Measurements from ENCODE around the gene TRIM7. TPM values are rescaled to one million over a fixed set of nuclear protein-coding genes. Genes with fewer than 3 reads are reported as not detected.

TRIM7 gene
- polyA plus RNA-seq, 1 donor (not counting 4 experiments of a cell fraction or from before 2014, with no cell fraction given) = 27.6 TPM

DNA sequence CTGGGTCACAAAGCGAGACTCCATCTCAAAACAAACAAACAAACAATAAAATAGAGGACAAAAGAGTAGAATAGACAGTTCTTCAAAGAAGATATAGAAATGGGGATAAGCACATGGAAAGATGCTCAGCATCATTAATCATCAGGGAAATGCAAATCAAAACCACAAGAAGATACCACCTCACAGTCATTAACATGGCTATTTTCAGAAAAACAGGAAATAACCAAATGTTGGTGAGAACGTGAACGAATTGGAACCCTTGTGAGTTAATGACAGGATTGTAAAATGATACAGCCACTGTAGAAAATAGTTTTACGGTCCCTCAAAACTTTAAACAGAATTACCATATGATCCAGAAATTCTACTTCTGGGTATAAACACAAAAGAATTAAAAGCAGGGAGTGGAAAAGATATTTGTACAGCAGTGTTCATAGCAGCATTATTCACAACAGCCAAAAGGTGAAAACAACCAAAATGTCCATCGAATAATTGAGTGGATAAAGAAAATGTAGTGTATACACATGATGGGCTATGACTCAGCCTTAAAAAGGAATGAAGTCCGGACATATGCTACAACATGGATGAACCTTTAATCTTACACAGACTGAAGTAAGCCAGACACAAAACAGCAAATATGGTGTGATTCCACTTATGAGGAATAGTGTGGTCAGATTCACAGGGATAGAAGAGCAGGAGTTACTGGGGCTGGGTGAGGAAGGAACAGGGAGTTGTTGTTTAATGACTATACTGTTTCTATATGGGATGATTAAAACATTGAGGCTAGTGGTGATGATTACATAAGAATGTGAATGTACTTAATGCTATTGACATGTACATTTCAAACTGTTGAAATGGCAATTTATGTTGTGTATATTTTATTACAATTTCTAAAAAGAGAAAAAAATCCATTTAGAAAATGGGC, 37.9 kb downstream of the TRIM7 start:
- no peak for FAIRE-seq
- no peaks in the 10 kb centered on the region for H3K9me3 ChIP-seq (ENCODE audit: control insufficient read depth, low read depth, low read length)
- no peak for DNase-seq (ENCODE audit: low read depth, low spot score)
- no peaks in the 10 kb centered on the region for H3K79me2 ChIP-seq (ENCODE audit: control insufficient read depth, insufficient read depth, low read length)
- dilution Hi-C loops (cut with MboI; ENCODE audit: extremely low pct_ligation_motif_present, low sequenced_read_pairs) = no loop called here
- no peak overlapping the region for H3K4me2 ChIP-seq (ENCODE audit: control insufficient read depth, extremely low read depth, insufficient read depth, low read depth, low read length)
- H3K9ac ChIP-seq (ENCODE audit: control insufficient read depth, extremely low read depth, insufficient read depth, low read length) = no peak overlapping the region
- H3K27me3 ChIP-seq (ENCODE audit: control insufficient read depth, extremely low read depth, insufficient read depth, low read length) = no peaks in the 10 kb centered on the region
- no peak for TF ChIP-seq EZH2 (IDR thresholded peaks at IDR 0.05; ENCODE audit: low read length)
- TF ChIP-seq, protein P1, sequence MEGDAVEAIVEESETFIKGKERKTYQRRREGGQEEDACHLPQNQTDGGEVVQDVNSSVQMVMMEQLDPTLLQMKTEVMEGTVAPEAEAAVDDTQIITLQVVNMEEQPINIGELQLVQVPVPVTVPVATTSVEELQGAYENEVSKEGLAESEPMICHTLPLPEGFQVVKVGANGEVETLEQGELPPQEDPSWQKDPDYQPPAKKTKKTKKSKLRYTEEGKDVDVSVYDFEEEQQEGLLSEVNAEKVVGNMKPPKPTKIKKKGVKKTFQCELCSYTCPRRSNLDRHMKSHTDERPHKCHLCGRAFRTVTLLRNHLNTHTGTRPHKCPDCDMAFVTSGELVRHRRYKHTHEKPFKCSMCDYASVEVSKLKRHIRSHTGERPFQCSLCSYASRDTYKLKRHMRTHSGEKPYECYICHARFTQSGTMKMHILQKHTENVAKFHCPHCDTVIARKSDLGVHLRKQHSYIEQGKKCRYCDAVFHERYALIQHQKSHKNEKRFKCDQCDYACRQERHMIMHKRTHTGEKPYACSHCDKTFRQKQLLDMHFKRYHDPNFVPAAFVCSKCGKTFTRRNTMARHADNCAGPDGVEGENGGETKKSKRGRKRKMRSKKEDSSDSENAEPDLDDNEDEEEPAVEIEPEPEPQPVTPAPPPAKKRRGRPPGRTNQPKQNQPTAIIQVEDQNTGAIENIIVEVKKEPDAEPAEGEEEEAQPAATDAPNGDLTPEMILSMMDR (optimal IDR thresholded peaks at IDR 0.05 in 1 of 3, IDR thresholded peaks at IDR 0.05 in 1 of 3, conservative IDR thresholded peaks at IDR 0.05 in 1 of 3; ENCODE audit: extremely low read depth in 1 of 3, insufficient read depth in 2 of 3, low read length in 3 of 3) = no peak
- H3K4me3 ChIP-seq (ENCODE audit: control insufficient read depth in 2 of 3, extremely low read depth in 1 of 3, insufficient read depth in 2 of 3, low read depth in 1 of 3, low read length in 3 of 3) = no peak overlapping the region
- H3K9me1 ChIP-seq (ENCODE audit: control insufficient read depth, extremely low read depth, insufficient read depth, low read length) = no peaks in the 10 kb centered on the region
- no peak overlapping the region for H2AFZ ChIP-seq (ENCODE audit: control insufficient read depth, low read length)
- H3K4me1 ChIP-seq (ENCODE audit: control insufficient read depth, extremely low read depth, insufficient read depth, low read length) = peaks cover 8% of the 10 kb centered on the region
- no peaks in the 10 kb centered on the region for H3K36me3 ChIP-seq (ENCODE audit: control insufficient read depth in 2 of 2, extremely low read depth in 1 of 2, insufficient read depth in 2 of 2, low read length in 2 of 2)
- H3K27ac ChIP-seq (ENCODE audit: control insufficient read depth, insufficient read depth, low read length) = no peak overlapping the region
- H4K20me1 ChIP-seq (ENCODE audit: control insufficient read depth, extremely low read depth, insufficient read depth, low read length) = no peaks in the 10 kb centered on the region

DNA sequence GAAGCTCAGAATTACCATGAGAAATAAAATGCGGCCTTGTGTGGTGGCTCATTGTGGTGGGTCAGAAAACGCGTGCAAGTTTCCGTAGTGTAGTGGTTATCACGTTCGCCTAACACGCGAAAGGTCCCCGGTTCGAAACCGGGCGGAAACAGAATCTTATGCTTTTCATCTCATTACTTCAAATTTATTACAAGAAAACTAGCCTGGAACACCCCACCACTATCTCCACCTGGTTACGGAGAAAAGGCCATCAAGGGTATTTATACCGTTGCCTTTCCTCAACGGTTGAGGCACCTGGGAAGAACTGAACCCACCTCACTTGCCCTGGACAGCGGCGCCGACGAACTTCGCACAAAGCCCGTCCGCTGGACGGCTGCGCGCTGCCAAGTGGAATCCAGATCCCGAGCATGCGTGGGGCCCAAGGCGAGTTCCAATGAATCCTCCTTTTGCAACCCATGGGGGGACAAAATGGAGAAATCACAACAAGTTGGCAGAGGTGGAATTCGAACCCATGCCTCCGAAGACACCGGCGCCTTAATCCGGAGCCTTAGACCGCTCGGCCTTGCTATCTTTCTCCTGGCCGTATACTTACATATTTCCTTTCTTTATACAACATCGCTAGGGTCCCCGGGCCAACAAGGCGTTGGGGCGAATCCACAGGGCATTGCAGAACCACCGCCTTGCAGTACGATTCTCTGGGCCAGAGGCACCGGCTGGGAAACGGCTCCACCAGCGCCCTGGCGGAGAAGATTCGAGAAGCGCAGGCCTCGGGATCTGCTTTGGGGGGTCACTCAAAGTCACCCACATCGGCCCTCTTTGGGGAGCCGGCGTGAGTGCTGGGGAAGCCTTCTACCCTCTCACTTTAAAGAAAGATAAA, 40.7 kb downstream of the TRIM7 start:
- FAIRE-seq (peak; percentile 81), DNase-seq (ENCODE audit: low read depth, low spot score) (no peak)
- Histone ChIP-seq H4K20me1 (ENCODE audit: control insufficient read depth, extremely low read depth, insufficient read depth, low read length) (no peaks in the 10 kb centered on the region), H3K9me3 (ENCODE audit: control insufficient read depth, low read depth, low read length) (no peaks in the 10 kb centered on the region), H3K27me3 (ENCODE audit: control insufficient read depth, extremely low read depth, insufficient read depth, low read length) (no peaks in the 10 kb centered on the region), H3K4me2 (ENCODE audit: control insufficient read depth, extremely low read depth, insufficient read depth, low read depth, low read length) (no peak overlapping the region), H3K9ac (ENCODE audit: control insufficient read depth, extremely low read depth, insufficient read depth, low read length) (no peak overlapping the region), H3K4me1 (ENCODE audit: control insufficient read depth, extremely low read depth, insufficient read depth, low read length) (peaks cover 15% of the 10 kb centered on the region), H2AFZ (ENCODE audit: control insufficient read depth, low read length) (no peak overlapping the region), H3K79me2 (ENCODE audit: control insufficient read depth, insufficient read depth, low read length) (no peaks in the 10 kb centered on the region), H3K36me3 (ENCODE audit: control insufficient read depth in 2 of 2, extremely low read depth in 1 of 2, insufficient read depth in 2 of 2, low read length in 2 of 2) (no peaks in the 10 kb centered on the region), H3K27ac (ENCODE audit: control insufficient read depth, insufficient read depth, low read length) (no peak overlapping the region), H3K9me1 (ENCODE audit: control insufficient read depth, extremely low read depth, insufficient read depth, low read length) (no peaks in the 10 kb centered on the region), H3K4me3 (ENCODE audit: control insufficient read depth in 2 of 3, extremely low read depth in 1 of 3, insufficient read depth in 2 of 3, low read depth in 1 of 3, low read length in 3 of 3) (no peak overlapping the region)
- TF ChIP-seq EZH2 (IDR thresholded peaks at IDR 0.05; ENCODE audit: low read length) = no peak
- TF ChIP-seq, protein P1 (optimal IDR thresholded peaks at IDR 0.05 in 1 of 3, IDR thresholded peaks at IDR 0.05 in 1 of 3, conservative IDR thresholded peaks at IDR 0.05 in 1 of 3; ENCODE audit: extremely low read depth in 1 of 3, insufficient read depth in 2 of 3, low read length in 3 of 3) = no peak
- dilution Hi-C loops (cut with MboI; ENCODE audit: extremely low pct_ligation_motif_present, low sequenced_read_pairs) = no loop called here

Measured in keratinocyte (primary cell).